CD14-positive monocyte (primary cell): ENCODE data around the gene SLC22A17. TPM values are rescaled to one million over a fixed set of nuclear protein-coding genes. Genes with fewer than 3 reads are reported as not detected.

Experiments
- DNase-seq, 3 donors: peaks; one replicate each; pipeline ENCODE4 v3.0.0-alpha.2; 2011 to 2022
- H2AFZ ChIP-seq: 2 replicates; pipeline ENCODE4 v1.6.0; 2012; ENCODE audit warnings: mild to moderate bottlenecking, low read depth, low read length, inconsistent platforms; ENCODE audit not compliant: insufficient read depth, poor library complexity, severe bottlenecking
- H3K27ac ChIP-seq, 2 donors: 1 replicate in 1 of 2; 2 replicates in 1 of 2; pipeline ENCODE4 v1.5.1; 2012 to 2013; ENCODE audit warnings: low read length in 2 of 2, control low read depth in 1 of 2, inconsistent platforms in 1 of 2, low read depth in 1 of 2, mild to moderate bottlenecking in 1 of 2
- H3K27me3 ChIP-seq, 2 donors: one replicate each; pipeline versions ENCODE4 v1.6.0 to v1.6.1; 2011 to 2013; ENCODE audit warnings: low read length in 2 of 2; ENCODE audit not compliant: control insufficient read depth in 2 of 2, insufficient read depth in 2 of 2
- H3K36me3 ChIP-seq, 2 donors: replicated peaks in 1 of 2; 1 replicate in 1 of 2; 2 replicates in 1 of 2; pipeline versions ENCODE4 v1.5.1 to v1.6.1; 2012 to 2013; ENCODE audit warnings: low read length in 2 of 2, control low read depth in 1 of 2, inconsistent platforms in 1 of 2, mild to moderate bottlenecking in 1 of 2; ENCODE audit not compliant: insufficient read depth in 2 of 2, control insufficient read depth in 1 of 2
- H3K4me1 ChIP-seq, 2 donors: 1 replicate in 1 of 2; 2 replicates in 1 of 2; pipeline versions ENCODE4 v1.5.1 to v1.6.1; 2012 to 2013; ENCODE audit warnings: low read length in 2 of 2, control low read depth in 1 of 2, inconsistent platforms in 1 of 2, mild to moderate bottlenecking in 1 of 2, moderate library complexity in 1 of 2; ENCODE audit not compliant: insufficient read depth in 2 of 2, control insufficient read depth in 1 of 2
- H3K4me2 ChIP-seq: replicated peaks from 2 replicates; pipeline ENCODE3; 2012; ENCODE audit warnings: low read length, moderate library complexity, mild to moderate bottlenecking; ENCODE audit not compliant: poor library complexity, severe bottlenecking; ENCODE audit errors: extremely low read depth
- H3K4me3 ChIP-seq, 3 experiments: fragments of 200-600 bp in 1 of 3; sonication (generic) in 1 of 3; replicated peaks in 1 of 3; 1 replicate in 2 of 3; 2 replicates in 1 of 3; pipeline ENCODE4 v1.5.1; 2011 to 2013; ENCODE audit warnings: low read length in 3 of 3, mild to moderate bottlenecking in 3 of 3, control low read depth in 2 of 3, low read depth in 2 of 3, inconsistent platforms in 1 of 3, moderate library complexity in 1 of 3
- H3K79me2 ChIP-seq: 2 replicates; pipeline ENCODE4 v1.6.0; 2012; ENCODE audit warnings: mild to moderate bottlenecking, control low read depth, inconsistent platforms, low read length, moderate library complexity; ENCODE audit not compliant: insufficient read depth
- H3K9ac ChIP-seq: 2 replicates; pipeline ENCODE4 v1.6.0; 2017; ENCODE audit warnings: low read length, mild to moderate bottlenecking; ENCODE audit not compliant: insufficient read depth, poor library complexity, severe bottlenecking
- H3K9me3 ChIP-seq, 2 donors: replicated peaks in 1 of 2; 1 replicate in 1 of 2; 2 replicates in 1 of 2; pipeline versions ENCODE4 v1.5.1 to v1.6.1; 2012 to 2013; ENCODE audit warnings: low read length in 2 of 2, control low read depth in 1 of 2; ENCODE audit not compliant: control insufficient read depth in 1 of 2, insufficient read depth in 1 of 2
- H4K20me1 ChIP-seq: 2 replicates; pipeline ENCODE4 v1.6.0; 2012; ENCODE audit warnings: mild to moderate bottlenecking, low read length, control low read depth, moderate library complexity; ENCODE audit not compliant: insufficient read depth
- H3K27ac Mint-ChIP-seq, 7 donors: one replicate each; pipeline ENCODE4 v1.8.0; 2020; ENCODE audit warnings: mild to moderate bottlenecking in 7 of 7, mixed read lengths in 7 of 7, moderate library complexity in 6 of 7, inconsistent platforms in 2 of 7
- H3K27me3 Mint-ChIP-seq, 3 donors: one replicate each; pipeline ENCODE4 v1.8.0; 2021 to 2022; ENCODE audit warnings: low read depth in 3 of 3, mild to moderate bottlenecking in 3 of 3, mixed read lengths in 3 of 3, moderate library complexity in 3 of 3, inconsistent platforms in 1 of 3
- H3K36me3 Mint-ChIP-seq, 2 donors: one replicate each; pipeline ENCODE4 v1.8.0; 2020; ENCODE audit warnings: mixed read lengths in 2 of 2, inconsistent platforms in 1 of 2, mild to moderate bottlenecking in 1 of 2
- H3K4me1 Mint-ChIP-seq: one replicate; pipeline ENCODE4 v1.8.0; 2020; ENCODE audit warnings: mild to moderate bottlenecking, mixed read lengths
- H3K4me3 Mint-ChIP-seq, 2 donors: one replicate each; pipeline ENCODE4 v1.8.0; 2020; ENCODE audit warnings: mild to moderate bottlenecking in 2 of 2, mixed read lengths in 2 of 2, moderate library complexity in 1 of 2
- H3K9me3 Mint-ChIP-seq, 7 donors: one replicate each; pipeline ENCODE4 v1.8.0; 2020 to 2022; ENCODE audit warnings: mixed read lengths in 7 of 7, mild to moderate bottlenecking in 6 of 7, moderate library complexity in 6 of 7, inconsistent platforms in 2 of 7
- CTCF ChIP-seq: fragments of 200-600 bp; IDR thresholded peaks from one replicate; pipeline ENCODE4 v1.8.0; 2022; ENCODE audit warnings: antibody characterized with exemption, mild to moderate bottlenecking
- WGBS: methylation state at CpG from one replicate; pipeline ENCODE4 v1.1.5; 2013; ENCODE audit warnings: missing lambda C conversion rate; ENCODE audit not compliant: insufficient coverage; 5-methylcytosine and 5-hydroxymethylcytosine counted together
- intact Hi-C, 2 donors: fragments of 100-400 bp; cut with micrococcal nuclease; formaldehyde crosslinking; loops; one replicate each; pipeline versions ENCODE4 v1.15.0 to v1.15.1; 2023
- polyA plus RNA-seq, 3 donors: library from polyadenylated mRNA; depleted of rRNA in 1 of 3; unstranded in 2 of 3; stranded (reverse) in 1 of 3; fragments of 300-500 nt in 2 of 3; fragments of >200 nt in 1 of 3; fragmentation: Illumina TruSeq in 2 of 3; gene quantifications; 1 replicate in 2 of 3; 2 replicates in 1 of 3; pipeline ENCODE4 v1.2.3, GENCODE V29; 2012 to 2021

SLC22A17 gene
- polyA plus RNA-seq, 3 donors, result not detected

- H3K9me3 Mint-ChIP-seq, result peaks cover 2 to 16% (median 6%) of the 10 kb centered on the region in 7 donors
- Histone ChIP-seq H3K27ac (no peak overlapping the region), H3K4me1 (peaks cover 4 to 12% of the 10 kb centered on the region in 2 donors), H3K4me2 (no peak overlapping the region), H3K27me3 (peaks cover 40 to 42% of the 10 kb centered on the region in 2 donors), H4K20me1 (no peaks in the 10 kb centered on the region), H3K9me3 (peaks cover 0 to 30% of the 10 kb centered on the region in 2 donors), H3K9ac (no peak overlapping the region), H2AFZ (no peak overlapping the region), H3K4me3 (no peak overlapping the region), H3K36me3 (no peaks in the 10 kb centered on the region), H3K79me2 (no peaks in the 10 kb centered on the region)
- intact Hi-C loops, result no loop called here
- TF ChIP-seq CTCF, result no peak
- 93% methylated on average over 4 of the region's 8 CpGs for WGBS
- H3K27ac Mint-ChIP-seq, result no peak overlapping the region
- peaks cover 9% of the 10 kb centered on the region for H3K4me1 Mint-ChIP-seq
- no peak for DNase-seq
- H3K36me3 Mint-ChIP-seq, result peaks cover 0 to 9% of the 10 kb centered on the region in 2 donors
- H3K27me3 Mint-ChIP-seq, result peaks cover 43 to 52% (median 43%) of the 10 kb centered on the region in 3 donors
- H3K4me3 Mint-ChIP-seq, result no peak overlapping the region
Measured at GRCh38 chr14:23349156-23349845, 3.4 kb downstream of the SLC22A17 start.

GRCh38 chr14:23348297-23348655 is 4.4 kb downstream of the SLC22A17 start:
- Histone ChIP-seq H3K79me2 (no peaks in the 10 kb centered on the region), H3K36me3 (no peaks in the 10 kb centered on the region), H3K4me1 (peaks cover 4 to 12% of the 10 kb centered on the region in 2 donors), H4K20me1 (no peaks in the 10 kb centered on the region), H3K9ac (no peak overlapping the region), H3K4me2 (no peak overlapping the region), H3K9me3 (peaks cover 0 to 21% of the 10 kb centered on the region in 2 donors), H3K27me3 (peaks cover 30 to 32% of the 10 kb centered on the region in 2 donors), H2AFZ (no peak overlapping the region), H3K27ac (no peak overlapping the region), H3K4me3 (no peak overlapping the region)
- H3K4me3 Mint-ChIP-seq, result no peak overlapping the region
- TF ChIP-seq CTCF, result no peak
- H3K27ac Mint-ChIP-seq, result no peak overlapping the region
- peaks cover 9% of the 10 kb centered on the region for H3K4me1 Mint-ChIP-seq
- peaks cover 0 to 9% of the 10 kb centered on the region in 2 donors for H3K36me3 Mint-ChIP-seq
- intact Hi-C loops, result no loop called here
- 77% methylated on average over 2 of the region's 6 CpGs for WGBS
- DNase-seq, result no peak
- peaks cover 2 to 14% (median 6%) of the 10 kb centered on the region in 7 donors for H3K9me3 Mint-ChIP-seq
- peaks cover 33 to 41% (median 36%) of the 10 kb centered on the region in 3 donors for H3K27me3 Mint-ChIP-seq
